HG02642 (cell line): ENCODE results near the gene TSC2.
"Not testable (repeated sequence)": the region's sequence is repeated elsewhere in the genome, so short reads cannot be mapped to it uniquely, and the experiment has no call there.

Source experiments
- ATAC-seq: cut with Tn5 transposase; IDR thresholded peaks from one replicate; pipeline ENCODE4 v1.9.1; 2021; ENCODE audit warnings: mild to moderate bottlenecking; ENCODE audit not compliant: unreplicated experiment, poor library complexity

Gene TSC2

GRCh38 chr16:2009164-2009711 is 38.5 kb upstream of the TSC2 start:
- peak; percentile 36 for ATAC-seq

- peak; percentile 84 for ATAC-seq
Observed at GRCh38 chr16:2009791-2010510, 37.8 kb upstream of the TSC2 start, which contains the start of gene ZNF598. TSS of gene ZNF598 (minus strand) at chr16:2009821.

- not testable (repeated sequence) for ATAC-seq
Observed at GRCh38 chr16:2011726-2012125, 36.1 kb upstream of the TSC2 start.

- no peak for ATAC-seq
Observed at GRCh38 chr16:2013527-2013926, 34.3 kb upstream of the TSC2 start.

GRCh38 chr16:2015117-2015946 is 32.5 kb upstream of the TSC2 start:
- no peak for ATAC-seq

- ATAC-seq: no peak
Observed at GRCh38 chr16:2015947-2016208, 31.9 kb upstream of the TSC2 start.

GRCh38 chr16:2016407-2016922 is 31.3 kb upstream of the TSC2 start:
- no peak for ATAC-seq

GRCh38 chr16:2019518-2019920 is 28.3 kb upstream of the TSC2 start, which contains the start of gene NPW:
TSS of gene NPW (plus strand) at chr16:2019785.
- no peak for ATAC-seq

GRCh38 chr16:2019921-2020831 is 27.6 kb upstream of the TSC2 start:
- no peak for ATAC-seq

GRCh38 chr16:2022723-2023091 is 25.1 kb upstream of the TSC2 start:
- ATAC-seq: peak; percentile 6

GRCh38 chr16:2023092-2024031 is 24.4 kb upstream of the TSC2 start:
- peak; percentile 75 for ATAC-seq

- ATAC-seq: no peak
Observed at GRCh38 chr16:2024032-2024420, 23.8 kb upstream of the TSC2 start.

- ATAC-seq: no peak
Observed at GRCh38 chr16:2025251-2025650, 22.5 kb upstream of the TSC2 start.

- no peak for ATAC-seq
Observed at GRCh38 chr16:2025878-2026460, 21.8 kb upstream of the TSC2 start.

GRCh38 chr16:2026461-2027023 is 21.2 kb upstream of the TSC2 start, which contains the start of gene NHERF2:
TSS of gene NHERF2 (plus strand) at chr16:2026902. CDS start at chr16:2027006, 104 bp downstream.
- ATAC-seq: no peak

GRCh38 chr16:2027024-2028010 is 20.5 kb upstream of the TSC2 start:
- ATAC-seq: no peak

- no peak for ATAC-seq
Observed at GRCh38 chr16:2028146-2028545, 19.6 kb upstream of the TSC2 start.
